ENCODE measurements around the gene ENTHD1. TPM values are rescaled to one million over a fixed set of nuclear protein-coding genes. Genes with fewer than 3 reads are reported as not detected.

ENTHD1 gene
- total RNA-seq, 1 experiment from 2014 or later = 41.5 TPM

DNA sequence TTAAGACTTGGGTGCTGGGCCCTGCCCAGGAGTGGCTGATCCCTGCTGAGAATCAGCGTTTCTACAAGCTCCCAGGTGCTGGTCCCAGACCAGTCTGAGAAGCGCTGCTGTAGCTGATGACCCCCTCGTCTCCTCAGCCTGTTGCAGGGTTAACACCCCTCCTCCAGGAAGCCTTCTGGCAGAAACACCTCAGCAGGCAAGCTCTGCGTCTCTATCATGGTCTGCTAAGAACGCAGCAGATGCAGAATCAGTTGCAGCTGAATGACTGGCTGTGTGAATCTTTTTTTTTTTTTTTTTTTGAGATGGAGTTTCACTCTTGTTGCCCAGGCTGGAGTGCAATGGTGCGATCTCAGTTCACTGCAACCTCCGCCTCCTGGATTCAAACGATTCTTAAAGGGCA, 190.5 kb downstream of the ENTHD1 start:
- DNase-seq (ENCODE audit: low read depth, low spot score) = no peak
- in situ Hi-C loops (cut with HindIII; ENCODE audit: low pct_unique_long_range_greater_than_20kb, low sequenced_read_pairs) = no loop called here

GRCh38 chr22:39700565-39700964, 193.0 kb downstream of the ENTHD1 start:
- in situ Hi-C loops (cut with HindIII; ENCODE audit: low pct_unique_long_range_greater_than_20kb, low sequenced_read_pairs) = no loop called here
- no peak for DNase-seq (ENCODE audit: low read depth, low spot score)

DNA sequence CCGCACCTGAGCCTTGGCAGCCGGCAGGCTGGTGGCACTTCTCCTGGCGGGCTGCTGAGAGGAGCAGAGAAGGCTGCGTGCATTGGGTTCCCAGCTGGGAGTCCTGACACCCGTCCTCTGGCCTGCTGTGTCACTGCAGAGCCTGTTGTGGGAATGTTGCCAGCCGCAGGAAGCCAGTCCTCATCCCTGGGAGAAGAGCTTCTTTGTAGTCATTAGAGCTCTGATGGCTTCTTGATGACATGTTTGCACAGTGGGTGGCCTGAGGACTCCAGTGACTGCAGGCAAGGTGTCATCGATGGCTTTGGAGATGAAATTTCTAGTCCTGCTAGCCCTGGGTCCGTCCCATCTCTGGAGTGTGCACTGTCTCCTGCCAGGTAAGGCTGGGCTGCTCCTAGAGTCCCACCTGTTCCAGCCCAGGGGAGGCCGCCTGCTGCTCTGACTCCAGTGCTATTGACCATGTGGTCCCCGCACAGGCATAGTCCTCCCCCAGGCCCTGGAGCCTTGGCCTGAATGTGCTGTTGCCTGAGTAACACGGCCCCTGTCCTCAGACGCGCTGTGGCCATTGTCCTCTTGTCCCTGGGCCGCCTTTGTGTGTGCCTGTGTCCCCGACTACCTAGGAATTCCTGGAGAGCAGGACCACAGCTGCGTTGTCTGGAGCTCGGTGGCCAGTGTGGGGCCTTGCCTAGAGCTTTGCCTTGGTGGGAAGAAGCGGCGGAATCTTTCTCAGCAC, 193.8 kb downstream of the ENTHD1 start:
- DNase-seq (ENCODE audit: low read depth, low spot score) = no peak
- in situ Hi-C loops (cut with HindIII; ENCODE audit: low pct_unique_long_range_greater_than_20kb, low sequenced_read_pairs) = no loop called here

- no peak for DNase-seq (ENCODE audit: low read depth, low spot score)
- in situ Hi-C loops (cut with HindIII; ENCODE audit: low pct_unique_long_range_greater_than_20kb, low sequenced_read_pairs) = no loop called here
Measured at GRCh38 chr22:39697790-39698430, 195.7 kb downstream of the ENTHD1 start.

DNA sequence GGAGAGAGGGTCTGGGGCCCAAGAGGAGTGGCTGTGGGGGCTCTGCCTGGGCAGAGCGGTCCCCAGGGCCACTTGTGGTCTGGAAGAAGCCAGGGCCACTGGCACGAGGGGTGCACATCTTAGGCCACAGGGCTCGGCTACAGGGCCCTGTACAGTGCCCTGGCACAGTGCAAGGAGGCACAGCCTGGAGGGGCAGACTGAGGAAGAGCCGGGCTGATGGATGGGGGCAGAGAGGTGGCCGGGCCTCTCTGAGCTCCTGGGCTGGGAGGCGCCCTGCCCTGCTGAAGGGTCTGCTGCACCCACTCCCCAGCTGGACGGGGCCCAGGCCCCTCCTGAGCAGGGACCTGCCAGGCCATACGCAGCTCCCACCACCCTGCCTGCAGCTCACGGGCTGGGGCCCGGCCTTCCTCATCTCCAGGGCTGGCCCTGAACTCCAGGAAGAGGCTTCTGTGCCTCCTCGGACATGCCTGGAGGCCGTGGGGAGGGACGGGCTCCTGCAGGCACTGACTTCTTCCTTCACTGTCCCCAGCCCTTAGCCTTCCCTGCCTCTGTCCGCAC, 199.5 kb downstream of the ENTHD1 start:
- in situ Hi-C loops (cut with HindIII; ENCODE audit: low pct_unique_long_range_greater_than_20kb, low sequenced_read_pairs) = no loop called here
- no peak for DNase-seq (ENCODE audit: low read depth, low spot score)

Small RNA genes lying within 50 kb of the gene (small RNA-seq; reads per million reads assigned to genes)
- 0 reads per million in 2 experiments for gene RN7SKP210

Other genes with a start within 250 kb of the ENTHD1 start
- 0.67 and 2.2 TPM in 2 replicates for gene GRAP2, start 7.3 kb upstream of the ENTHD1 start, total RNA-seq (2014; rRNA removed; shearing (Covaris generic))
- gene TMA7B, start 66.6 kb upstream of the ENTHD1 start, total RNA-seq (2014; rRNA removed; shearing (Covaris generic)) = 0.08 TPM in 1 of 2 replicates, not detected in the other
- gene FAM83F, start 101.2 kb upstream of the ENTHD1 start, total RNA-seq (2014; rRNA removed; shearing (Covaris generic)) = not detected in 2 replicates

Data from SK-MEL-5 (cell line).